ENCODE measurements around the gene PTPRN2.

The PTPRN2 gene

DNA sequence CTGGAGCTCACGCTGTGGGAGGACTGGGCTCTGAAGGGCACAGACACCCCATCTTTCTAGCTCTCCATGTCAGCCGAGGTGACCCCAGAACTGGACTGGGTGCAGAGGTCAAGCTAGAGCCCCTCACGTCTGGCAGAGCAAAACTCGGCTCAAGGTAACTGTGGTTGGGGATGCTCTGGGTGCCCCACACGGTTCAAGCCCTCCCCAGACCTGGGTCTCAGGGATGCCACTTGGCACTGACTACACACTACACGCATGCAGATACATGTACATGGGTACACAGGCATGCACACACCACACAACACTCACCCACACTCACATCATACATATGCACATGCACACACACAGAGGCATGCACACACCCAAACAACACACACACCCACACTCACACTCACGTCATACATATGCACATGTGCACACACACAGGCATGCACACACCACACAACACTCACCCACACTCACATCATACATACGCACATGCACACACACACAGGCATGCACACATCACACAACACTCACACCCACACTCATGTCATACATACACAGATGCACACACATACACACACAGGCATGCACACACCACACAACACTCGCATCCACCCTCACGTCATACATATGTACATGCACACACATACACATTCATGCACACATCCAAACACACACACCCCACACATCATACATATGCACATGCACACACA is 1031.5 kb downstream of the PTPRN2 start:
- TF ChIP-seq, protein P1, sequence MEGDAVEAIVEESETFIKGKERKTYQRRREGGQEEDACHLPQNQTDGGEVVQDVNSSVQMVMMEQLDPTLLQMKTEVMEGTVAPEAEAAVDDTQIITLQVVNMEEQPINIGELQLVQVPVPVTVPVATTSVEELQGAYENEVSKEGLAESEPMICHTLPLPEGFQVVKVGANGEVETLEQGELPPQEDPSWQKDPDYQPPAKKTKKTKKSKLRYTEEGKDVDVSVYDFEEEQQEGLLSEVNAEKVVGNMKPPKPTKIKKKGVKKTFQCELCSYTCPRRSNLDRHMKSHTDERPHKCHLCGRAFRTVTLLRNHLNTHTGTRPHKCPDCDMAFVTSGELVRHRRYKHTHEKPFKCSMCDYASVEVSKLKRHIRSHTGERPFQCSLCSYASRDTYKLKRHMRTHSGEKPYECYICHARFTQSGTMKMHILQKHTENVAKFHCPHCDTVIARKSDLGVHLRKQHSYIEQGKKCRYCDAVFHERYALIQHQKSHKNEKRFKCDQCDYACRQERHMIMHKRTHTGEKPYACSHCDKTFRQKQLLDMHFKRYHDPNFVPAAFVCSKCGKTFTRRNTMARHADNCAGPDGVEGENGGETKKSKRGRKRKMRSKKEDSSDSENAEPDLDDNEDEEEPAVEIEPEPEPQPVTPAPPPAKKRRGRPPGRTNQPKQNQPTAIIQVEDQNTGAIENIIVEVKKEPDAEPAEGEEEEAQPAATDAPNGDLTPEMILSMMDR (conservative IDR thresholded peaks at IDR 0.05; ENCODE audit: low read depth, low read length): no peak
- no peak for DNase-seq (ENCODE audit: low read depth)
- no peak overlapping the region for H3K4me3 ChIP-seq (ENCODE audit: low read depth, low read length)

DNA sequence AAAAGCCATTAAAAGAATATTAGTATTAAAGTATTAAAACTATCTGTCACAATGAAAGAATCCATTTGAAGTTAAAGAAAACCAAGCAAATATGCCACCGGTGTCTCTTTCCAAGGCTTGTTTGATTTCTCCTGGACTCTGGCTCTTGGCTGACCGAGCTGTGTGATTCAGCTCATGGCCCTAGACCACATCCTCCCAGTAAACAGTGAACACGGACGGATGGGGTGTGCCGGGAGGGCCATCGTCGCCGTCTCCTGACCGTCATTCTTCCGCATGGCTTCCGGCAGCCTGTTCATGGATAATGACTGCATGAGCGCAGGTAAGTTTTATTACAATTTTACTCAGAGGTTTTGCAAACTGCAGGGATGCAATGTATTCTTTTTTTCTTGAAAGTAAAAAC is 1032.3 kb downstream of the PTPRN2 start:
- H3K4me3 ChIP-seq (ENCODE audit: low read depth, low read length): peak overlapping the region; percentile 24
- TF ChIP-seq, protein P1 (conservative IDR thresholded peaks at IDR 0.05; ENCODE audit: low read depth, low read length): no peak
- DNase-seq (ENCODE audit: low read depth): peak; percentile 62

DNA sequence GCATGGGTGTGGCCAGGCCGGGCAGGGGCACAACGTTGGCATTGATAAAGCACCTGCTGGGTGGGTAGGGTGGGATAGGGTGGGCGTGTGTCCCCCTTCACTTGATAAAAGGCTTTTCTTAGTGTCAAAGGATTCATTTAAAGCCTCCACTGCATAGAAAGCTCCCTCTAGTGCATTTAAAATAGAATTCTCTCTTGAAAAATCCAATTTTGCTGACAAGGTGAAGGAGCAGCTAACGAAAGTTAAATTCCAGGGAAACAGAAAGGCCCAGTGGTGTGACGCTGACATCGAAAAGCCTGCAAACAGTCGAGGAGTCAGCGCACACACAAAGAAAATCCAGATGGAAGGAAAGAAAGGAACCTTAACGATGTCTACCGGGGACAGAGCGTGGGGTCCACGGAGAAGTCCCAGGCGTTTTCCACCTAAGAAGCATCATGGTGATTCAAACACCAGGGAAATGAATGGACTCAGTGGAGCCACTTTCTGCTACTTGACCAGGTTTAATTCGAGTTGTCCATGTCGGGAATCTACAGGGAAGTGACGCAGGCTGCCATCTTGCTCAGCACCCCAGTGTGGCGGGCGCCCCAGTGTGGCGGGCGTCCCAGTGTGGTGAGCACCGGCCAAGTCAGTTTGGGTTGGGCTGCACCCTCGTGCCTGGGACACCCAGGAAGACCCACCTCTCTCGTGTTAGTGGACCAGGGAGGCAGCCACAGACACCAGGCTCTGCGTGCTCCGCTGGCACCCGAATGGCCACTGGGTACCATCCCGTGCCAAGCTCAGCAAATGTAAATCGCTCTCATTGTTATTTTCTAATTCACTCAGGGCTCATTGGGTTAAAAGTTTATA is 1033.0 kb downstream of the PTPRN2 start:
- DNase-seq (ENCODE audit: low read depth): no peak
- H3K4me3 ChIP-seq (ENCODE audit: low read depth, low read length): no peak overlapping the region
- TF ChIP-seq, protein P1 (conservative IDR thresholded peaks at IDR 0.05; ENCODE audit: low read depth, low read length): no peak

DNA sequence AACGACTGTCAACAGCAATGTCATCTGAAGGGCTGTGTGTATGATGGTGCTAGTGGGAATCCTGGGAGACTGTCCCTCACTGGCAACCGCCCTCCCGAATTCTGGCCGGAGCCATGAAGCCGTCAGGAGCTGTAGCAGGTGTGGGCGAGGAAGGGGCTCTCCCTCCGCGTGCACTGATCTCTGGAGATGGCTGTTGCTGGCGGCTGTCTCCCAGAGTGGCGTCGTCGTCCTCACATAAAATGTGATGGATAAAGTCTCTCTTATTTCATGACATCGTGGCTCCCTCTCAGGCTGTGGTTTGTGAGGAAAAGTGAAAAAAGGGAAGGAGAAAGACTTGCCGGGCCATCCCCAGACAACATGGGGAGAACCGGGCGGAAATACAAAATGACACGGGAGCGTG is 1034.4 kb downstream of the PTPRN2 start:
- TF ChIP-seq, protein P1 (conservative IDR thresholded peaks at IDR 0.05; ENCODE audit: low read depth, low read length): no peak
- no peak for DNase-seq (ENCODE audit: low read depth)

DNA sequence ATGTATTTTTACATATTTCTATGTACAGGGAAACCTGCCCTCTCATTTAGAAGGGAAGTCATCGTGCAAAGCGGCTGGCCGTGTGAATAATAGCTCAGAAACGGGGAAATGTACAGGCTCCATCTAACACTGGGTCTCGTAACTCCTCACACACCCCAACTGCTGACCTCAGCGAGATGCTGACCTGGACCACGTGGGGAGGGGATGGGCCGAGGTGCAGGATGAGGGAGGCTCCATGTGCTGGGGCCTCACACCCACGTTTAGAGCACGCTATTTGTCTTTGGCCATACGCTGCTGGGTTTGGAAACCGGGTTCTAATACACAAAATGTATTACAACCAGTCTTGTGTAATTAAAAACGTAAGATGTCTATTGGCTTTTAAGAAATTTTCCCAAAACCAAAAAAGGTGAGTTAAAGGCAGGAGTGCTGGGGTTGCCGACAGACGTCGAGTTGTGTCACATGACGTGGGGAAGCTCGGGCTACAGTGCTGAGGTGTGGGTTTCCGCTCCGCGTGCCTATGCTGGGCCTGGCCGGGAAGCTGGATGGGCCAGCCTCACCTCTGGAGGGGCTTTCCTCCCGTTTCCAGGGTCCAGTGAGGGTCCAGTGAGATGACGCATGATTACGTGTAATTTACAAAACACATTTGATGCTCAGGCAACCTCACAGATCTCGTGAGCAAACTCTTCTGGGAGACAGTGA is 1035.2 kb downstream of the PTPRN2 start:
- TF ChIP-seq, protein P1 (conservative IDR thresholded peaks at IDR 0.05; ENCODE audit: low read depth, low read length): no peak
- H3K4me3 ChIP-seq (ENCODE audit: low read depth, low read length): no peak overlapping the region
- DNase-seq (ENCODE audit: low read depth): no peak

More for the DNA sequence above, 1034.4 kb downstream of the PTPRN2 start:
- no peak overlapping the region for H3K4me3 ChIP-seq (ENCODE audit: low read depth, low read length)

DNA sequence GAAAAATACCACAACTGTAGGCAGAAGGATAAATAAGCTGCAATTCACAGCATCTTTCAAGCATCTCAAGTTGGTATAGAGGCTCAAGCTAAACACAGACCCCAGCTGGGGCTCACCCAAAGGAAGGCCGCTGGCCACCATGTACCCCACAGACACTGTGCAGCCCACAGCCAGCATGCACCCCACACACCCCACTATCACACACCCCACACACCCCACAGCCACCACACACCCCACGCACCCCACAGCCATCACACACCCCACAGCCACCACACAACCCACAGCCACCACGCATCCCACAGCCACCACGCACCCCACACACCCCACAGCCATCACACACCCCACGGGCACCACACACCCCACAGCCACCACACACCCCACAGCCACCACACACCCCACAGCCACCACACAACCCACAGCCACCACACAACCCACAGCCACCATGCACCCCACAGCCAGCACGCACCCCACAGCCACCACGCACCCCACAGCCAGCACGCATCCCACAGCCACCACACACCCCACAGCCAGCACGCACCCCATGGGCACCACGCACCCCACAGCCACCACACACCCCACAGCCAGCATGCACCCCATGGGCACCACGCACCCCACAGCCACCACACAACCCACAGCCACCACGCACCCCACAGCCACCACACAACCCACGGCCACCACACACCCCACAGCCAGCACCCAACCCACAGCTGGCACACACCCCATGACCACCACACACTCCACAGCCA is 1036.1 kb downstream of the PTPRN2 start:
- TF ChIP-seq, protein P1 (conservative IDR thresholded peaks at IDR 0.05; ENCODE audit: low read depth, low read length): no peak
- no peak overlapping the region for H3K4me3 ChIP-seq (ENCODE audit: low read depth, low read length)
- no peak for DNase-seq (ENCODE audit: low read depth)

Data from choroid plexus epithelial cell (primary cell).